HG02943 (cell line): ENCODE results near the gene CHMP4A.
A peak's percentile ranks its signal among the peaks of the same experiment; 100 is the strongest.
"Not testable (repeated sequence)": the region's sequence is repeated elsewhere in the genome, so short reads cannot be mapped to it uniquely, and the experiment has no call there.

Experiments
- ATAC-seq: cut with Tn5 transposase; IDR thresholded peaks from one replicate; pipeline ENCODE4 v1.9.1; 2021; ENCODE audit warnings: mild to moderate bottlenecking, low read depth, moderate library complexity; ENCODE audit not compliant: unreplicated experiment

Gene CHMP4A

DNA sequence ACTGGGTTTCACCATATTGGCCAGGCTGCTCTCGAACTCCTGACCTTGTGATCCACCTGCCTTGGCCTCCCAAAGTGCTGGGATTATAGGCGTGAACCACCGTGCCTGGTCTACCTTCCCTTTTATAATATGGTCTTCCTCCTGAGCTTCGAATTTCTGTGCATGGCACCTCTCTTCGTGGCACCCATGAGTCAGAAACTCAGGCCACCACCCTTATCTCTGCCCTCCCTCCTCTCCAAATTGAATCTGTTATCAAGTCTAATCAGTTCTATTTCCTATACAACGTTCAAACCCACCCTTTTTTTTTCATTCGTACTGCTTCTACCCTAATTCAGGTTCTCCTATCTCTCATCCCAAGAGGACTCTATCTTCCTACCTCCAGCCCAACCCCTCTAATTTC lies 34.1 kb upstream of the CHMP4A start:
- no peak for ATAC-seq

DNA sequence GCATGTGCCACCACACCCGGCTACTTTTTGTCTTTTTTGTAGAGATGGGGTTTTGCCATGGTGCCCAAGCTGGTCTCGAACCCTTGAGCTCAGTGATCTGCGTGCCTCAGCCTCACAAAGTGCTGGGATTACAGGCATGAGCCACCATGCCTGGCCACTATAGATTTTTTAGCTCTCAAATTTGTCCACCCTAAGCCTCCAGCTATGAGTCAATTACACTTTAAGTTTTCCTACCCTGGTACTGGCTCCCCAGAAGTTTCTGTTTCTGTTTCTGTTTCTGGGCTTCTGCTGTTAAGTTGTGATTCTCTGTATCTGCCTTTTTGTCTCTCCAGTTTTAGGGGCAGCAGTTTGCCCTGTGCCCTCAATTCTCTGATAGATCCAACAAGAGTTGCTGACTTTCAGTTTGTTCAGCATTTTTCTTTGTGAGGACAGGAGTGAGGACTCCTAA lies 33.5 kb upstream of the CHMP4A start:
- ATAC-seq = no peak

- ATAC-seq = not testable (repeated sequence)
Observed at GRCh38 chr14:24245350-24245749, 32.1 kb upstream of the CHMP4A start.

- ATAC-seq = no peak
Observed at GRCh38 chr14:24243336-24243836, 30.1 kb upstream of the CHMP4A start.

- ATAC-seq = peak; percentile 79
Observed at GRCh38 chr14:24241829-24242443, 28.6 kb upstream of the CHMP4A start.

GRCh38 chr14:24240110-24240918 lies 27.0 kb upstream of the CHMP4A start:
- no peak for ATAC-seq

- ATAC-seq = no peak
Observed at GRCh38 chr14:24238527-24239037, 25.3 kb upstream of the CHMP4A start.

- no peak for ATAC-seq
Observed at GRCh38 chr14:24238123-24238522, 24.8 kb upstream of the CHMP4A start.

DNA sequence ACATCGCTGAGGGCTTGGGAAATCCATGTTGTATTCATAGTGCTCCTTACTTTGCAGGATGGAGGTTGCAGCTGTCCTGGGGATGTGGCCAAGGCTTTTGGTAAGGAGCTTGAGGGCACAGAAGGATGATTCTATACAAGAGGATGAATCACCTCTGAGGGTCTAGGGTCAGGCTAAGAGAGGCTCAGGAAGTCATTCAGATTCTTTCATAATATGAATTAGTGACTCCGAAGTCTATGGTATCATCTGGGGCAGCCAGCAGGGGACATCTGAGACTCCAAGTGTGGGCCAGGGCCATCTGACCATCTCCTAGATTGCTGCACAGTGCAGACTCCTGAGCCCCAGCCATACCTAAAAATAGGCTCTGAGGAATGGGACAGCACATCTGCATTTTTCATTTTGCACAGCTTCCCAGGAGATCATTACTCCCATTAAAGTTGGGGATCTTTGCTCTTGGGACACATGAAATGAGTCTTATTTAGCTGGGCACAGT lies 24.2 kb upstream of the CHMP4A start:
- ATAC-seq = no peak

GRCh38 chr14:24236689-24237462 lies 23.6 kb upstream of the CHMP4A start:
- no peak for ATAC-seq

GRCh38 chr14:24235804-24236688 lies 22.8 kb upstream of the CHMP4A start:
- ATAC-seq = no peak

DNA sequence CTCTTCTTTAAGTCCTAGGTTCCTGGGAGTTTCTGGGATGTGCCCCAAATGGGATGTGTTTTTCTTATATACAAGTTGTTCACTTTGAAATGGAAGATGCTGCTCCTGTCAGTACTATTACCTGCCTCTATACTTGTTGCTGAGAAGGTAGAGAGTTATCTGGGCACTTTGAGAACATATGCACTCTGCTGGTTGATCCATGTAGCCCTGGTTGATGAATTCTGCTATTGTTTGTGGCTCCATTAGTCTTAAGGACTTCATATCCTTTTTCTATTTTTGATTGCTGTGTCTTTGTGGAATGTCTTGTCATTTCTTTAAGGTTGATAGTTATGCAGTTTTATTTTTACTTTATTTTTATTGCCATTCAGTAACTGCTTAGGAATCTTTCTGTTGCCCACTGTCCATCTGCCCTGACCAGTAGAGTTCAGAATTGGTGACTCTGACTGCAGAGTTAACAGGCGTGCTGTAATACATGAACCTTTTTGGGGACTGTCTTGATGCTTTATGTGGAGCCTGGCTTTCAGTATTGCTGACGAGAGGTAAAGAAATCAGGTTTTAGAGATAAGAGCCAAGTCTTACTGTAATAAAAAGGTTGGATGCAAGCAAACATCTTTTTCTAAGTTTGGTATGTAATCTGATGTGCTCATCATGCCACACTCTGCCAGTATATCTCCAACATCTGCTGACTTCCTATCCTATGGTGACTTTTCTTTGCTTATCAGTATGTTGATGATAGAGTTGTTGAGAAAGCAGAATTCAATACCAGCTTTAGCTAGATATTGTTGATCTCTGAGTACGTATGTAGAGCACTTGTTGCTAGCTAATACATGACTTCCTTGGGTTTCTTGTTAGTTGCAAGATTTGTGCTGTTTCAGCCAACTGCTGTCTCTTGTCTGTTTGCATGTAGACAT lies 21.1 kb upstream of the CHMP4A start:
- no peak for ATAC-seq

DNA sequence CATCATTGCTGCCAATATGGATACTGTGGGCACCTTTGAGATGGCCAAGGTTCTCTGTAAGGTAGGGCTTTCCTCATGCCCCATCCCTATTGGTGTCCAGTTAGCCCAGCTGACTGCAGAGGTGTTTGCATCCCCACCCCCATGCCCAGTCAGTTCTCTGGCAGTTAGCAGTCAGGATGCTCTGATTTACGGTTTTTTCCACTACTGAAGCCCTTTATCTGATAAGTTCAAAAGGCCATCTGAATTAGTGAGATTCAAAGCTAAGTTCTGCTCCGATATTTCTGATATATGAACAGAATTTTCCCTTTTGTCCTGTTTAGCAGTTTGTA lies 20.2 kb upstream of the CHMP4A start:
- no peak for ATAC-seq

DNA sequence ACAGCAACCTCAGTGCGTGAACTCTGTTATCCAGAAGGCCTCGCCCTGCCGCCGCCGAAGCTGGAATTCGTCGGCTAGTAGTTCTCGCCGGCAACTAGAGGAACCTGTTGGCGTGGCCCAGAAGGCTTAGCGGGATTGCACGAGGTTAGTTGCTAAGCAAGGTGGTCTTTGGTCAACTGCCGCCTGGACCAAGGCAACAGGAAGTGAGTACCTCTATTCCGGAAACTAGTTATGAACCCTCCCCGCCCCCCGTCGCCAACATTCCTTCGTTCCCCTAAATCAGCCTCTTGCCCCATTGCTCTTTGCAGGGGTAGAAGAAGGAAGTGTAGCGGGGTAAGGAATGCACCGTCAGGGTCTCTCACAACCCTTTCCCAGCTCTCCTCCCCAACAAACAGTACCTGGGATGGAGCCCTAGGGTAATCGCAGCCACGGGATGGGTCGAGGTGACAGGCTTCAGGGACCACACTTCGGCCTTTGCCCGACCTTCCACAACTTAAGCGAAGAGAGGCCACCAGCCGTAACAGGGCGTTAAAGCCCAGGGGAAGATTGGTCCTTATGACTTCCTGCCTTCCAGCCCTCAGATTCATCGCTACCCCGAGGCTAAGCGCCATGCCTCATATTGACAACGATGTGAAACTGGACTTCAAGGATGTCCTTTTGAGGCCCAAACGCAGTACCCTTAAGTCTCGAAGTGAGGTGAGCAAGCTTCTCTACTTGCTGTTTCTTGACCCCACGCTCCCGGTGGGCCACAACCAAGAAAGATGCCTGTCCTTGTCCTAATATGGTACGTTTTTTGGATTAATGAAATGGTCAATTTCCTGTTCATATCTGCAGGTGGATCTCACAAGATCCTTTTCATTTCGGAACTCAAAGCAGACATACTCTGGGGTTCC lies 19.6 kb upstream of the CHMP4A start, which contains the start of gene GMPR2:
Gene GMPR2, plus strand, starts transcription at position 285 of the 893 bp plus-strand sequence. Its CDS starts 325 bp downstream, at position 610.
- ATAC-seq = peak; percentile 54

GRCh38 chr14:24232121-24232644 lies 18.9 kb upstream of the CHMP4A start, which contains the start of gene NEDD8:
Gene NEDD8 (minus strand): TSS chr14:24232367. CDS start chr14:24232267, 100 bp downstream.
- peak; percentile 71 for ATAC-seq

DNA sequence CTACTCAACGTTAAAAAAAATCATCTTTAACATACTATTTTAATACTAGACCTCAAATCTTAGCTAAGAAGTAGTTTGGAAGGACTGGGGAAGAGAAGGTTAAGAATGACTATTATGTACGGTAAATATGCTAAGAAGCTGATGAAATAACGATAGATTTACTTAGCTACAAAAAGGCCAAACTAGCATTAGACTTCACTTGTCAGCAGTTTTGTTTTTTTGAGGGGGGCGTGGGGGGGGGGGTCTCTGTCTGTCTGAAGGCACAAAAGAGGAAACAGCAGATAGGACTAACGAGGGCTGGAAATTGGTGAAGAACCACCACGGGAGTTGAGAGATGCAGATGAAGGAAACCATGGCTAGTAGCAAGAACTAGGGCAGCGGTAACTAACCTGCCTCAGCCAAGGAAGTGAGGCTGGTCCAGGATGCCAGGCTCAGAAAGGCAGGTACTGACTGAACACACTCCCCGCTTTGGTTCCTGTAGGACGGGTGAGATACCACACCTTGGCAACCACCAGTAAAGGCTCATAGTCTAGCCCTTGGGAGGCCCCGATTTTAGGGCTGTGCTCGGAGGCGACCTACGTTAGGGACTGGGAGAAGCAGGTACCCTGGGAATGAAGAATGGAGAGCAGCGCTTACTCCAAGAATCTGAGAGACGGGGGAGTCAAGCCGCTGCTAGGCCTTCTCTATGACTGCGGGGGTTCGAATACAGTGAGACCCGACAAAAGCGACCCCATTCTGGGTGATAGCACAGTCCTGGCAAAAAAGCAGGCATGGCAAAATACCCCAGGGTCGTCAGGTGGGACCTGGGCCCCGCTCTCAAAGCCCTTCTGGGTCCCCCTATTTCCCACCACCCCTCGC lies 18.2 kb upstream of the CHMP4A start:
- no peak for ATAC-seq
